Measurements from ENCODE around the gene LGALS7B. TPM values are rescaled to one million over a fixed set of nuclear protein-coding genes. Genes with fewer than 3 reads are reported as not detected.
"Not testable (repeated sequence)": the region's sequence is repeated elsewhere in the genome, so short reads cannot be mapped to it uniquely, and the experiment has no call there.

Gene LGALS7B
- total RNA-seq, 1 experiment from 2014 or later: 2.4 TPM

GRCh38 chr19:38785187-38785699, 3.8 kb upstream of the LGALS7B start (continued):
- no peak for TF ChIP-seq ATF3 (IDR thresholded peaks at IDR 0.05)
- TF ChIP-seq EZH2 (IDR thresholded peaks at IDR 0.05): no peak
- TF ChIP-seq POLR2AphosphoS5 (IDR thresholded peaks at IDR 0.05; ENCODE audit: low read depth, low read length): no peak
- no peak for TF ChIP-seq CEBPB (IDR thresholded peaks at IDR 0.05; ENCODE audit: low read depth)

GRCh38 chr19:38786061-38786460, 2.9 kb upstream of the LGALS7B start:
- H3K79me2 ChIP-seq (ENCODE audit: insufficient read depth, low read length); H3K27me3 ChIP-seq (ENCODE audit: insufficient read depth, low read length); H3K4me1 ChIP-seq (ENCODE audit: control insufficient read depth in 1 of 2, insufficient read depth in 2 of 2, low read length in 2 of 2); H3K4me3 ChIP-seq (replicated peaks in 1 of 2; ENCODE audit: low read depth in 1 of 2, low read length in 2 of 2); H3K36me3 ChIP-seq (ENCODE audit: control insufficient read depth in 1 of 2, insufficient read depth in 2 of 2, low read length in 2 of 2); RAD21 ChIA-PET (ENCODE audit: low non-redundant PET in 1 of 2, low total read pairs in 2 of 2, uncharacterized antibody in 2 of 2, unreplicated experiment in 2 of 2); H3K27ac ChIP-seq (ENCODE audit: low read depth, low read length); H3K4me2 ChIP-seq (ENCODE audit: low read length); intact Hi-C loops (cut with micrococcal nuclease); H3K9me3 ChIP-seq (ENCODE audit: control insufficient read depth in 1 of 2, insufficient read depth in 1 of 2, low read depth in 1 of 2, low read length in 2 of 2); H2AFZ ChIP-seq (ENCODE audit: low read depth, low read length, poor library complexity, severe bottlenecking); H3K9ac ChIP-seq (ENCODE audit: low read length); BruUV-seq (replicated peaks); H4K20me1 ChIP-seq (ENCODE audit: insufficient read depth); DNase-seq (ENCODE audit: low read depth, low spot score); H3K9me2 ChIP-seq (ENCODE audit: insufficient read depth); POLR2A ChIA-PET; ATAC-seq: not testable (repeated sequence)
- CTCF ChIA-PET: interaction anchor here (2.5 kb wide), 1 partner anchor 17 kb away, joined by 10 read pairs; no protein-coding TSS in a partner anchor

GRCh38 chr19:38786572-38787265, 2.3 kb upstream of the LGALS7B start:
- BruUV-seq (replicated peaks): no TSS peak

GRCh38 chr19:38790507-38791403, 1.8 kb downstream of the LGALS7B start:
- H3K27me3 ChIP-seq (ENCODE audit: insufficient read depth, low read length); H3K9me2 ChIP-seq (ENCODE audit: insufficient read depth); POLR2A ChIA-PET; H3K4me1 ChIP-seq (ENCODE audit: control insufficient read depth in 1 of 2, insufficient read depth in 2 of 2, low read length in 2 of 2); H4K20me1 ChIP-seq (ENCODE audit: insufficient read depth); H3K9ac ChIP-seq (ENCODE audit: low read length); H3K27ac ChIP-seq (ENCODE audit: low read depth, low read length); intact Hi-C loops (cut with micrococcal nuclease); H3K36me3 ChIP-seq (ENCODE audit: control insufficient read depth in 1 of 2, insufficient read depth in 2 of 2, low read length in 2 of 2); CTCF ChIA-PET; H3K79me2 ChIP-seq (ENCODE audit: insufficient read depth, low read length); H3K9me3 ChIP-seq (ENCODE audit: control insufficient read depth in 1 of 2, insufficient read depth in 1 of 2, low read depth in 1 of 2, low read length in 2 of 2); H2AFZ ChIP-seq (ENCODE audit: low read depth, low read length, poor library complexity, severe bottlenecking); RAD21 ChIA-PET (ENCODE audit: low non-redundant PET in 1 of 2, low total read pairs in 2 of 2, uncharacterized antibody in 2 of 2, unreplicated experiment in 2 of 2); DNase-seq (ENCODE audit: low read depth, low spot score): not testable (repeated sequence)
- Histone ChIP-seq H3K4me2 (ENCODE audit: low read length) (0 out of 2 replicates have a peak overlapping the region, but pooled peaks have one; percentile 23), H3K4me3 (replicated peaks in 1 of 2; ENCODE audit: low read depth in 1 of 2, low read length in 2 of 2) (peak overlapping the region; percentile 11 to 28; a peak in 2 of 4 replicates)
- TSS peak; percentile 82 for BruUV-seq (replicated peaks)
- ATAC-seq: peak; percentile 87

More at GRCh38 chr19:38786572-38787265, 2.3 kb upstream of the LGALS7B start:
- ChIA-PET RAD21 (ENCODE audit: low non-redundant PET in 1 of 2, low total read pairs in 2 of 2, uncharacterized antibody in 2 of 2, unreplicated experiment in 2 of 2) (no interaction called here), POLR2A (no interaction called here), CTCF (interaction anchor here (2.5 kb wide), 1 partner anchor 17 kb away, joined by 10 read pairs; no protein-coding TSS in a partner anchor)
- DNase-seq (ENCODE audit: low read depth, low spot score): no peak
- intact Hi-C loops (cut with micrococcal nuclease): no loop called here
- no peak overlapping the region for H3K27ac ChIP-seq (ENCODE audit: low read depth, low read length)
- no peak for ATAC-seq
- H3K9ac ChIP-seq (ENCODE audit: low read length): no peak overlapping the region
- H3K4me3 ChIP-seq (replicated peaks in 1 of 2; ENCODE audit: low read depth in 1 of 2, low read length in 2 of 2): no peak overlapping the region
- H3K27me3 ChIP-seq (ENCODE audit: insufficient read depth, low read length): no peaks in the 10 kb centered on the region
- no peaks in the 10 kb centered on the region for H4K20me1 ChIP-seq (ENCODE audit: insufficient read depth)
- no peak for TF ChIP-seq ELF1 (IDR thresholded peaks at IDR 0.05; ENCODE audit: borderline replicate concordance, low read depth)
- H3K36me3 ChIP-seq (ENCODE audit: control insufficient read depth in 1 of 2, insufficient read depth in 2 of 2, low read length in 2 of 2): no peaks in the 10 kb centered on the region
- H3K9me2 ChIP-seq (ENCODE audit: insufficient read depth): no peaks in the 10 kb centered on the region
- no peak overlapping the region for H3K4me2 ChIP-seq (ENCODE audit: low read length)
- no peaks in the 10 kb centered on the region for H3K4me1 ChIP-seq (ENCODE audit: control insufficient read depth in 1 of 2, insufficient read depth in 2 of 2, low read length in 2 of 2)
- no peak overlapping the region for H2AFZ ChIP-seq (ENCODE audit: low read depth, low read length, poor library complexity, severe bottlenecking)
- no peaks in the 10 kb centered on the region for H3K9me3 ChIP-seq (ENCODE audit: control insufficient read depth in 1 of 2, insufficient read depth in 1 of 2, low read depth in 1 of 2, low read length in 2 of 2)
- H3K79me2 ChIP-seq (ENCODE audit: insufficient read depth, low read length): no peaks in the 10 kb centered on the region
